CD4-positive, alpha-beta T cell treated with Interferon gamma for 1 hour (primary cell): ENCODE data around the gene TOLLIP.
A peak's percentile ranks its signal among the peaks of the same experiment; 100 is the strongest.
"Not testable (repeated sequence)": the region's sequence is repeated elsewhere in the genome, so short reads cannot be mapped to it uniquely, and the experiment has no call there.

Experiments
- DNase-seq: peaks from one replicate; pipeline ENCODE4 v3.0.0-alpha.2; 2020

TOLLIP gene

GRCh38 chr11:1279674-1280055, 29.8 kb downstream of the TOLLIP start:
- no peak for DNase-seq

DNA sequence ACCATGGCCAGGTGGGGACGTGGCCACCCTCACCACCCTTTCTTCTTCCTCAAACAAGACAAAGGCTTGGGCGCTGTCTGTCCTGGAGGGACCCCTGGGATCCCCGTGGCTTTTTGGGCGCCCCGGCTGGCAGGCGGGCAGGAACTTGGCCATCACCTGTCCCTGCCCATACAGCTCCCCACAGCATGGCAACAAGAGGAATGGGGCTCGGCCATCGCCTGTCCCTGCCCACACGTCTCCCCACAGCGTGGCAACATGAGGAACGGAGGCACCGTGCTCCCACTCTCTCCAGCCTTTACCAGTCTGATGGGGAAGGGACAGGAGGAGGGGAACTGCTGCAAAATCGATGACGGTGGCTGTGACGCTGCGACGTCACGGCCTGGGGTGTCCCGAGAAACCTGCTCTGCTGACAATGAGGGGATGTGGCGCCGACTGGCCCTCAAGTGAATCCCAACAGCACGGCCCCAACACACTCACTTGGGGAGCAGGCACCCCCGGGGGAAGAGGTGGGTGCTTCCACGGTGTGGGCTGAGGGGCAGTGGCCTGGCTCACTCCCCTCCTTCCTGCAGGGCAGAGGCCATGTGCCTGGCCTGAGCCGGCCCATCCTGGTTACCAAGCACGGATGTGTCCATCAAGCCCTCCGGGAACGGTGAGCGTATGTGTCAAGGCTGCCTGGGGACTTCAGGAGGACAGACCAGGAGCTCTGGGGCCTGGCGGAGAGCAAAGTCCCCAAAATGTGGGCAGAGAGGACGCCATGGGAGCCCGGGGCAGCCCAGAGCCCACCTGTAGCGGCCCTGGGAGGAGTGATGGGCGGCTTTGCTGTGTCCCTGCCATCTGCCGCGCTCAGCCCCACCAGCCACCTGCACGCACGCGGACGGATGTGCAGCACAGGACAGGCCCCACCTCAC, 30.4 kb downstream of the TOLLIP start:
- DNase-seq: no peak

GRCh38 chr11:1277936-1278512, 31.4 kb downstream of the TOLLIP start:
- no peak for DNase-seq

DNA sequence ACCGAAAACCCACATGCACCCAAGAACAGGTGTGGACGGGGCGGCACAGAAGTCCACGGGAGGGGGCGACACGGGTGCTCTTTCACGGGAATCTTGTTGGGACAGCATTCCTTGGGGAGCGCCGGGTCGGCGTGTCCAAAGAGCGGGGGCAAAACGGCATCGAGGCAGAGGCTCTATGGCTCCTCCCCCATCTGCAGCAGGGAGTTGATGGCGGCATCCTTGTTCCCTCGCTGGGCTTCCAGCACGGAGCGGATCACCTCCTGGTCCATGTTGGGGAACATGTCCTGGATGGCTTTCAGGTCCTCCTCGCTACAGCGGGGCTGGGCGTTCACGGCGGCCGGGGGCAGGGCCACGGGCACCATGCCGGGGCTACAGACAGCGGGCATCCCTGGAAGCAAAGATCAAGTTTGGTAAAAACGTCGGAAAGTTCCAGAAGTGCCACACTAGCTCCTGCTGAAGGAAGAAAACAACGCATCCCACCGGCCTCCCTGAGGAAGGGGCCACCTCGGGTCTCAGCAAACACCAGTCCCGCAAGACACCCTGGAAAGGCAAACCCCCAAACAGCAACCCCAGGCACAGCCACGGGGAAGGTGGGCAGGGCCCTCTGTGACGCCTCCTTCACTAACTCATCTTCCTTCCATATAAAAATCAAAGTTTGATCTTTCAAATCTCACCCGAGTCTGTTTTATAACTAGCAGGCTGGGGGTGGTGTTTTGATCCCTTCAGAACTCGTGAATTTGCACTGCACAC, 32.4 kb downstream of the TOLLIP start:
- no peak for DNase-seq

- no peak for DNase-seq
Measured at GRCh38 chr11:1276041-1276790, 33.2 kb downstream of the TOLLIP start.

- DNase-seq: no peak
Measured at GRCh38 chr11:1275021-1275420, 34.4 kb downstream of the TOLLIP start.

DNA sequence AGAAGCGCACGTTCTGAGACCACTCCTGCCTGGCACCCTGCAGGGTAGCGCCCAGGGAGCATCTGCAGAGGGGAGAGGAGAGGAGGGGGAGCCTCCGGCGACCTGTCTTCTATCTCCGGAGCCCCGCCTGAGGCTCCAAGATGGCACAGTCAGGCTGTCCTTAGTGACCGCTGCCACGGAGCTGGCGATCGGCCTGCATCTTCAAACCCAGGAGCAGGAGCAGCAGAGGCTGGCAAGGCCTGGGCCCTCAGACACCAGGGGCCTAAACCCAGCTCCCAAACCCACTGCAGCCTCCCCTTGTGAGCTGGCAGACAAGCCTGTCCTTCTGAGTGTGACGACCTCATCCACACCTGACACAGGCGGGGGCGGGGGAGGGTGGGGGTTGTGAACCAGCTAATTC, 34.9 kb downstream of the TOLLIP start:
- DNase-seq: no peak

GRCh38 chr11:1272531-1272930, 36.9 kb downstream of the TOLLIP start:
- DNase-seq: no peak

DNA sequence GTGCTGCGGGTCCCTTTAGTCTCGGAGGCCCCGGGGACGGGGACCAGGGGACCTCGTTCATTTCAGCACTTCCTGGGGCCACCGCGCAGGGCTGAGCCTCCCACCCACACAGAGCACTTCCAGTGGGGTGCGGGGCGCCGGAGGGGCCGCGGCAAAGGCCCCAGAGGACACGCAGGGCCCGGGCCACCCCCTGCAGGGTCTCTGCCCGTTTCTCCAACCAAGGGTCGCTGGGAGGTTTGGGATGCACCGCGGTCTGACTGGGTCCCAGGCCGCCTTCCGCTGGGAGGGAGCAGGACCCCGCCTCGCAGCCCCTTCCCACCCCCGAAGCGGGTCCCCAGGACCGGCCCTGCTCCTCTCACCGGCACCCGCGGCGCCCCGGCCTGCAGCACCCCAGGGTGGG, 37.5 kb downstream of the TOLLIP start:
- DNase-seq: no peak

- DNase-seq: no peak
Measured at GRCh38 chr11:1271406-1271805, 38.0 kb downstream of the TOLLIP start.

GRCh38 chr11:1271002-1271401, 38.4 kb downstream of the TOLLIP start:
- no peak for DNase-seq

- no peak for DNase-seq
Measured at GRCh38 chr11:1270476-1270875, 39.0 kb downstream of the TOLLIP start.

DNA sequence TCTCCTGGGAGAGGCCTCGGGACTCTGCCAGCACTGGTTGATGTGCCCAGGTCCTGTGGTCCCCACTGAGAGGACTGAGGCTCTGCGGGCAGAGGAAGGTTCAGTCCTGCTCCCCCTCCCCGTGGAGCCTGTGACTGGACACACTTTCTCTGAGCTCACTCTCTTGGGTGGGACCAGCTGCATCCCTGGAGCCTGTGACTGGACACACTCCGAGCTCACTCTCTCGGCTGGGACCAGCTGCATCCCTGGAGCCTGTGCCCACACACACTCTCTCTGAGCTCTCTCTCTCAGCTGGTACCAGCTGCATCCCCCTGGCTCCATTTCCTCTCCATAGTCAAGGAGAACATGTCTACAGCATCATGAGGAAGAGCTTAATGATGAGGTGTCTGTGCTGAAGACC, 39.5 kb downstream of the TOLLIP start:
- no peak for DNase-seq

DNA sequence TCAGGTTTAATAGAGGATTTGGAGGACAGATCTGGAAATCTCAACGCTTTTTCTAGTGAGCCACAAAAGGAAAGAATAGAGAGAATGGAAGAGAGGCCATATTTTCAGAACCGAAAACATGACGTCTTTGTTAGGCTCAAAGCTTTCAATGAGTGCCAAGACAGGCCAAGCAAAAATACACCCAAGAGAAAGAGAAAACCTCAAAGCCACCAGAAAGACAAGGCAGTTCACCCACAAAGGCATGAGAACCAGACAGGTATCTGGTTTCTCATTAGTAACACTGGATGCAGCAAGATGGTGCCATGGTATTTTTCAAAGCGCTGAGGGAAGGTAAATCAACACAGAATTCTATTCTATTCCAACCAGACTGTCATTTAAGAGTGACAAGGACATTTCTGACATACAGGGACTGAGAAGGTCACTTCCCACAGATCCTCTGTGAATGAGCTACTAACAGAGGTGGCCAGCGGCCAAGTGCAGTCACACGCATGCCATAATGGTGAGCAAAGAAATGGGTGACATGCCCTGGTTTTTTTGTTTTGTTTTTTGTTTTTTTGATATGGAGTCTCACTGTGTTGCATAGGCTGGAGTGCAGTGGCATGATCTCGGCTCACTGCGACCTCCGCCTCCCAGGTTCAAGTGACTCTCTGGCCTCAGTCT, 41.9 kb downstream of the TOLLIP start:
- no peak for DNase-seq

DNA sequence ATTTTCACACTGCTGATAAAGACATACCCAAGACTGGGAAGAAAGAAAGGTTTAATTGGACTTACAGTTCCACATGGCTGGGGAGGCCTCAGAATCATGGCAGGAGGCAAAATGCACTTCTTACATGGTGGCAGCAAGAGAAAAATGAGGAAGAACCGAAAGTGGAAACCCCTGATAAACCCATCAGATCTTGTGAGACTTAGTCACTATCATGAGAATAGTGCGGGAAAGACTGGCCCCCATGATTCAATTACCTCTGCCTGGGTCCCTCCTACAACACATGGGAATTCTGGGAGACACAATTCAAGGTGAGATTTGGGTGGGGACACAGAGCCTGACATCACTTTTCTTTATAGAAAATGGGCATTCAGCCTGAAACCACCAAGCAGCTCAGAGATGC, 42.5 kb downstream of the TOLLIP start:
- DNase-seq: not testable (repeated sequence)

DNA sequence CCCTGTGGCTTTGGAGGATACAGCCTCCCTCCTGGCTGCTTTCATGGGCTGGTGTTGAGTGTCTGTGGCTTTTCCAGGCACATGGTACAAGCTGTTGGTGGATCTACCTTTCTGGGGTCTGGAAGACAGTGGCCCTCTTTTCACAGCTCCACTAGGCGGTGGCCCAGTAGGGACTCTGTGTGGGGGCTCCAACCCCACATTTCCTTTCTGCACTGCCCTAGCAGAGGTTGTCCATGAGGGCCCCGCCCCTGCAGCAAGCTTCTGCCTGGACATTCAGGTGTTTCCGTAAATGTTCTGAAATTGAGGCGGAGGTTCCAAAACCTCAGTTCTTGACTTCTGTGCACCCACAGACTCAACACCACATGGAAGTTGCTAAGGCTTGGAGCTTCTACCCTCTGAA, 44.0 kb downstream of the TOLLIP start:
- not testable (repeated sequence) for DNase-seq

- DNase-seq: peak; percentile 46
Measured at GRCh38 chr11:1264444-1264843, 45.0 kb downstream of the TOLLIP start.

DNA sequence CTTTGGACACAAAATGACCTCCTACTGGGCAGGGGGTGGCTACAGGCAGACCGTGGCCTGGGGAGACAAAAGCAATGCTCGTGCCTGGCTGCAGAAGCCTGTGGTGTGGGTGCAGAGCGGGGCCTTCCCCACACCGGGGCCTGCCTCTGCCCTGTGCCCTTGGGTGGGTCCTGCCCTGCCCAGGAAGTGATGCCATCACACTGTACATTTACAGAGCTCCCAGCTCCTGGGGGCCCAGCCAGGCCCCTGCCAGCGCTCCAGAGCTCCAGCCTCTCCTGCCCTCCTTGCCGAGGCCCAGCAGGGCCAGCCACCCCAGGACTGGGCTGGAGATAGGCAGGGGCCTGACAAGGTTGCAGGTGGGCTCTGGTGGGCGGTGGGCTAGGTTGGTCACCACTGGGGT, 46.4 kb downstream of the TOLLIP start:
- DNase-seq: peak; percentile 11

- peak; percentile 86 for DNase-seq
Measured at GRCh38 chr11:1262172-1263006, 47.0 kb downstream of the TOLLIP start.

GRCh38 chr11:1261241-1262071, 48.0 kb downstream of the TOLLIP start:
- DNase-seq: no peak

DNA sequence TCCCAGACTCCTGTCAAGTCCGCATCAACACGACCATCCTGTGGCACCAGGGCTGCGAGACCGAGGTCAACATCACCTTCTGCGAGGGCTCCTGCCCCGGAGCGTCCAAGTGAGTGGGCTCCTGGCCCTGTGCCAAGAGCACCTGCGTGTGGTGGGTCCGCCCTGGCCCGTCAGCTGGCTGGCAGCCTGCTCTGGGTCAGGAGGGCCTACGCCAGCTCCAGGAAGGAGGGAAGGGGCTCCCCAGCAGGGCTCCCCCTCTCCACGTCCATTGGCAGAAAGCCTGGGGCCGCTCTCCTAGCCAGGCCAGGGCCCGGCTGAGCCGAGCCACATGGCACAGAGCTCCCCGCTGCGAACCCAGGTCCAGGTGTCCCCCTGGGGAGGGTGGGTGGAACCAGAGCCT, 48.8 kb downstream of the TOLLIP start:
- no peak for DNase-seq
